Memory B cell (primary cell): ENCODE measurements around the gene PIAS1.

ENCODE experiments used
- ATAC-seq: fragments of 150-1000 bp; cut with Tn5 transposase; 2 replicates; pipeline ENCODE4 v1.10.0; 2021; ENCODE audit warnings: low read depth, mild to moderate bottlenecking, moderate library complexity
- DNase-seq, 2 donors: peaks; one replicate each; pipeline ENCODE4 v3.0.0; 2022; ENCODE audit warnings: low spot score in 2 of 2
- H3K27ac Mint-ChIP-seq: one replicate; pipeline ENCODE4 v1.8.0; 2022; ENCODE audit warnings: mild to moderate bottlenecking, moderate library complexity, mixed read lengths
- H3K27me3 Mint-ChIP-seq: one replicate; pipeline ENCODE4 v1.8.0; 2022; ENCODE audit warnings: mixed read lengths
- H3K36me3 Mint-ChIP-seq: one replicate; pipeline ENCODE4 v1.8.0; 2022; ENCODE audit warnings: mild to moderate bottlenecking, mixed read lengths
- H3K4me1 Mint-ChIP-seq: one replicate; pipeline ENCODE4 v1.8.0; 2022; ENCODE audit warnings: mixed read lengths
- H3K4me3 Mint-ChIP-seq: one replicate; pipeline ENCODE4 v1.8.0; 2022; ENCODE audit warnings: mild to moderate bottlenecking, moderate library complexity, mixed read lengths
- H3K9me3 Mint-ChIP-seq: one replicate; pipeline ENCODE4 v1.8.0; 2022; ENCODE audit warnings: mixed read lengths

Gene PIAS1

GRCh38 chr15:68098465-68098864 is 44.4 kb downstream of the PIAS1 start:
- peaks cover 41% of the 10 kb centered on the region for H3K36me3 Mint-ChIP-seq
- ATAC-seq (no peak), DNase-seq (no peak)
- H3K27ac Mint-ChIP-seq, result no peak overlapping the region
- peaks cover 11% of the 10 kb centered on the region for H3K9me3 Mint-ChIP-seq
- H3K4me3 Mint-ChIP-seq, result no peak overlapping the region
- no peaks in the 10 kb centered on the region for H3K27me3 Mint-ChIP-seq
- peaks cover 26% of the 10 kb centered on the region for H3K4me1 Mint-ChIP-seq

- peaks cover 15% of the 10 kb centered on the region for H3K9me3 Mint-ChIP-seq
- no peak for DNase-seq
- peak overlapping the region; percentile 40 for H3K27ac Mint-ChIP-seq
- peaks cover 29% of the 10 kb centered on the region for H3K4me1 Mint-ChIP-seq
- ATAC-seq, result no peak
- H3K27me3 Mint-ChIP-seq, result no peaks in the 10 kb centered on the region
- peaks cover 41% of the 10 kb centered on the region for H3K36me3 Mint-ChIP-seq
- H3K4me3 Mint-ChIP-seq, result no peak overlapping the region
These were observed 46.1 kb downstream of the PIAS1 start for GRCh38 chr15:68100194-68100593.

GRCh38 chr15:68103603-68104002 is 49.5 kb downstream of the PIAS1 start:
- H3K27me3 Mint-ChIP-seq, result no peaks in the 10 kb centered on the region
- peaks cover 8% of the 10 kb centered on the region for H3K9me3 Mint-ChIP-seq
- no peak overlapping the region for H3K27ac Mint-ChIP-seq
- peaks cover 35% of the 10 kb centered on the region for H3K36me3 Mint-ChIP-seq
- no peak for ATAC-seq
- no peak for DNase-seq
- H3K4me1 Mint-ChIP-seq, result peaks cover 33% of the 10 kb centered on the region
- no peak overlapping the region for H3K4me3 Mint-ChIP-seq

- peaks cover 8% of the 10 kb centered on the region for H3K9me3 Mint-ChIP-seq
- H3K4me3 Mint-ChIP-seq, result no peak overlapping the region
- DNase-seq (no peak), ATAC-seq (no peak)
- no peaks in the 10 kb centered on the region for H3K27me3 Mint-ChIP-seq
- H3K36me3 Mint-ChIP-seq, result peaks cover 33% of the 10 kb centered on the region
- peaks cover 30% of the 10 kb centered on the region for H3K4me1 Mint-ChIP-seq
- no peak overlapping the region for H3K27ac Mint-ChIP-seq
These were observed 52.5 kb downstream of the PIAS1 start for GRCh38 chr15:68106656-68107055.

GRCh38 chr15:68107142-68107541 is 53.0 kb downstream of the PIAS1 start:
- Mint-ChIP-seq H3K36me3 (peaks cover 32% of the 10 kb centered on the region), H3K27ac (no peak overlapping the region), H3K27me3 (no peaks in the 10 kb centered on the region), H3K9me3 (peaks cover 8% of the 10 kb centered on the region), H3K4me1 (peaks cover 33% of the 10 kb centered on the region), H3K4me3 (no peak overlapping the region)
- ATAC-seq (no peak), DNase-seq (no peak)

- Mint-ChIP-seq H3K4me1 (peaks cover 59% of the 10 kb centered on the region), H3K36me3 (peaks cover 20% of the 10 kb centered on the region), H3K27ac (peak overlapping the region; percentile 1), H3K9me3 (no peaks in the 10 kb centered on the region), H3K27me3 (no peaks in the 10 kb centered on the region), H3K4me3 (no peak overlapping the region)
- no peak for DNase-seq
- no peak for ATAC-seq
These were observed 58.6 kb downstream of the PIAS1 start for GRCh38 chr15:68112706-68113105.

- Mint-ChIP-seq H3K4me3 (peak overlapping the region; percentile 30), H3K36me3 (peaks cover 19% of the 10 kb centered on the region), H3K27me3 (no peaks in the 10 kb centered on the region), H3K9me3 (no peaks in the 10 kb centered on the region), H3K4me1 (peaks cover 56% of the 10 kb centered on the region), H3K27ac (peak overlapping the region; percentile 50)
- ATAC-seq (no peak), DNase-seq (no peak)
These were observed 59.2 kb downstream of the PIAS1 start for GRCh38 chr15:68113273-68113672.

- Mint-ChIP-seq H3K27me3 (no peaks in the 10 kb centered on the region), H3K4me3 (no peak overlapping the region), H3K9me3 (no peaks in the 10 kb centered on the region), H3K27ac (peak overlapping the region; percentile 50), H3K36me3 (peaks cover 19% of the 10 kb centered on the region), H3K4me1 (peaks cover 53% of the 10 kb centered on the region)
- no peak for DNase-seq
- ATAC-seq, result no peak
These were observed 59.6 kb downstream of the PIAS1 start for GRCh38 chr15:68113751-68114150.

GRCh38 chr15:68114356-68114755 is 60.2 kb downstream of the PIAS1 start:
- peak overlapping the region; percentile 30 for H3K4me3 Mint-ChIP-seq
- ATAC-seq (peak; percentile 43), DNase-seq (no peak)
- peaks cover 16% of the 10 kb centered on the region for H3K36me3 Mint-ChIP-seq
- H3K9me3 Mint-ChIP-seq, result no peaks in the 10 kb centered on the region
- no peak overlapping the region for H3K27ac Mint-ChIP-seq
- H3K4me1 Mint-ChIP-seq, result peaks cover 47% of the 10 kb centered on the region
- H3K27me3 Mint-ChIP-seq, result no peaks in the 10 kb centered on the region

- no peak overlapping the region for H3K27ac Mint-ChIP-seq
- no peaks in the 10 kb centered on the region for H3K9me3 Mint-ChIP-seq
- H3K36me3 Mint-ChIP-seq, result peaks cover 21% of the 10 kb centered on the region
- no peak for ATAC-seq
- no peak overlapping the region for H3K4me3 Mint-ChIP-seq
- no peak for DNase-seq
- H3K4me1 Mint-ChIP-seq, result peaks cover 49% of the 10 kb centered on the region
- H3K27me3 Mint-ChIP-seq, result no peaks in the 10 kb centered on the region
These were observed 60.7 kb downstream of the PIAS1 start for GRCh38 chr15:68114840-68115239.

- H3K27me3 Mint-ChIP-seq, result no peaks in the 10 kb centered on the region
- DNase-seq, result no peak
- no peak overlapping the region for H3K4me3 Mint-ChIP-seq
- H3K27ac Mint-ChIP-seq, result no peak overlapping the region
- H3K4me1 Mint-ChIP-seq, result peaks cover 13% of the 10 kb centered on the region
- peaks cover 34% of the 10 kb centered on the region for H3K36me3 Mint-ChIP-seq
- ATAC-seq, result no peak
- H3K9me3 Mint-ChIP-seq, result peaks cover 4% of the 10 kb centered on the region
These were observed 70.6 kb downstream of the PIAS1 start for GRCh38 chr15:68124700-68125099.

GRCh38 chr15:68126396-68126795 is 72.3 kb downstream of the PIAS1 start:
- H3K4me1 Mint-ChIP-seq, result peaks cover 10% of the 10 kb centered on the region
- ATAC-seq (no peak), DNase-seq (no peak)
- H3K27me3 Mint-ChIP-seq, result no peaks in the 10 kb centered on the region
- H3K27ac Mint-ChIP-seq, result no peak overlapping the region
- H3K9me3 Mint-ChIP-seq, result peaks cover under 1% of the 10 kb centered on the region
- H3K36me3 Mint-ChIP-seq, result peaks cover 22% of the 10 kb centered on the region
- no peak overlapping the region for H3K4me3 Mint-ChIP-seq

- Mint-ChIP-seq H3K36me3 (peaks cover 20% of the 10 kb centered on the region), H3K4me3 (no peak overlapping the region), H3K27me3 (no peaks in the 10 kb centered on the region), H3K9me3 (no peaks in the 10 kb centered on the region), H3K27ac (no peak overlapping the region), H3K4me1 (peaks cover 6% of the 10 kb centered on the region)
- no peak for DNase-seq
- ATAC-seq, result no peak
These were observed 75.0 kb downstream of the PIAS1 start for GRCh38 chr15:68129072-68129471.

GRCh38 chr15:68130851-68131250 is 76.7 kb downstream of the PIAS1 start:
- H3K9me3 Mint-ChIP-seq, result no peaks in the 10 kb centered on the region
- no peak for ATAC-seq
- no peak overlapping the region for H3K4me3 Mint-ChIP-seq
- peaks cover 8% of the 10 kb centered on the region for H3K36me3 Mint-ChIP-seq
- DNase-seq, result no peak
- H3K4me1 Mint-ChIP-seq, result peaks cover 2% of the 10 kb centered on the region
- H3K27me3 Mint-ChIP-seq, result no peaks in the 10 kb centered on the region
- no peak overlapping the region for H3K27ac Mint-ChIP-seq

GRCh38 chr15:68137096-68137495 is 83.0 kb downstream of the PIAS1 start:
- Mint-ChIP-seq H3K9me3 (no peaks in the 10 kb centered on the region), H3K27ac (peak overlapping the region; percentile 45), H3K27me3 (no peaks in the 10 kb centered on the region), H3K36me3 (peaks cover 13% of the 10 kb centered on the region), H3K4me3 (no peak overlapping the region), H3K4me1 (peaks cover 10% of the 10 kb centered on the region)
- ATAC-seq, result no peak
- DNase-seq, result no peak
